Lung (tissue), 12 donors: Measurements from ENCODE around the gene DCUN1D3. TPM values are rescaled to one million over a fixed set of nuclear protein-coding genes. Genes with fewer than 3 reads are reported as not detected.

Experiments
- ATAC-seq: fragments of 200-7000 bp; cut with Tn5 transposase; one replicate; pipeline ENCODE4 v1.9.1; 2020; ENCODE audit warnings: moderate number of reproducible peaks; ENCODE audit not compliant: insufficient read depth, low FRiP score
- DNase-seq, 3 donors: peaks; one replicate each; pipeline ENCODE4 v3.0.0-alpha.2; 2013 to 2017
- H3K27ac ChIP-seq, 2 donors: one replicate each; pipeline ENCODE4 v1.5.1; 2013; ENCODE audit warnings: mild to moderate bottlenecking in 2 of 2, moderate library complexity in 2 of 2, control low read depth in 1 of 2, inconsistent platforms in 1 of 2, low read depth in 1 of 2, low read length in 1 of 2
- H3K27me3 ChIP-seq, 3 donors: one replicate each; pipeline ENCODE4 v1.5.1; 2013; ENCODE audit warnings: low read length in 2 of 3; ENCODE audit not compliant: control insufficient read depth in 3 of 3, insufficient read depth in 3 of 3
- H3K36me3 ChIP-seq, 4 donors: one replicate each; pipeline ENCODE4 v1.5.1; 2013; ENCODE audit warnings: low read length in 4 of 4, mild to moderate bottlenecking in 1 of 4, moderate library complexity in 1 of 4; ENCODE audit not compliant: control insufficient read depth in 4 of 4, insufficient read depth in 4 of 4
- H3K4me1 ChIP-seq, 5 donors: one replicate each; pipeline ENCODE4 v1.5.1; 2013; ENCODE audit warnings: low read length in 5 of 5, mild to moderate bottlenecking in 2 of 5, moderate library complexity in 1 of 5; ENCODE audit not compliant: control insufficient read depth in 5 of 5, insufficient read depth in 5 of 5
- H3K4me3 ChIP-seq: one replicate; pipeline ENCODE4 v1.5.1; 2013; ENCODE audit warnings: mild to moderate bottlenecking, control low read depth, moderate library complexity
- H3K9ac ChIP-seq, 2 donors: one replicate each; pipeline ENCODE4 v1.5.1; 2013; ENCODE audit warnings: low read length in 2 of 2, control low read depth in 1 of 2; ENCODE audit not compliant: insufficient read depth in 1 of 2
- H3K9me3 ChIP-seq, 4 donors: one replicate each; pipeline ENCODE4 v1.5.1; 2013; ENCODE audit warnings: low read length in 3 of 4, mild to moderate bottlenecking in 1 of 4, moderate library complexity in 1 of 4; ENCODE audit not compliant: control insufficient read depth in 4 of 4, insufficient read depth in 3 of 4
- WGBS, 2 donors: extraction: QIAGEN DNeasy Blood & Tissue Kit; methylation state at CpG; one replicate each; pipeline ENCODE4 v1.1.7; 2013; 5-methylcytosine and 5-hydroxymethylcytosine counted together
- polyA plus RNA-seq, 2 donors: library from polyadenylated mRNA; stranded (reverse); fragments of 200-250 nt; gene quantifications; one replicate each; pipeline ENCODE4 v1.2.1, GENCODE V29; 2013
- total RNA-seq, 2 donors: library from RNA; depleted of rRNA in 1 of 2; stranded (reverse); fragments of >200 nt in 1 of 2; gene quantifications; one replicate each; pipeline ENCODE4 v1.2.1, GENCODE V29; 2014 to 2021
- TF ChIP-seq, protein P1 (sequence below): IDR thresholded peaks from 2 replicates; pipeline ENCODE4 v1.5.1; 2012; ENCODE audit warnings: mild to moderate bottlenecking; ENCODE audit errors: control extremely low read depth, extremely low read depth
- donor health status: control.
- donor health status: control.
- donor health status: Bipolar disorder and iron deficiency.
- donor health status: healthy.
- donor health status: DM: yes; HTN: yes; CAD: no.

DCUN1D3 gene
- total and polyA plus RNA-seq, 4 donors = 6.1 to 27.8 (median 9.4) TPM

DNA sequence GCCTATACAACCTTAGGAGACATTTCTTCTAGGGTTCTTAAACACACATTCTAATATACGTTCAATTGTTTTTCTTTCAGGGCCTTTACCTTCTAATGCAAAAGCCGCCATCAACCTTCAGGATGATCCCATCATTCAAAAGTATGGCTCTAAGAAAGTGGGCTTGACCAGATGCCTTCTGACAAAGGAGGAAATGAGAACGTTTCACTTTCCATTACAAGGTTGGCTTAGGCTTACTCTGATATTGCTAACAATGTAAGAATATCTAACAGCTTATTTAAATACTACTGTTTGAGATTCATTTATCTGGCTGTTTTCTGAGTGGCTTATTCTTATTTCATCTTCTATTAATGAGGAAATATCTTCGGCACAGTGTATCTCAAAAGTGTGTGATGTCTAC lies 78.5 kb downstream of the DCUN1D3 start:
- 79 to 85% methylated on average over 4 of the region's 4 CpGs for WGBS, 2 donors
- ATAC-seq (no peak), DNase-seq (no peak)
- Histone ChIP-seq H3K9me3 (no peaks in the 10 kb centered on the region), H3K4me3 (no peak overlapping the region), H3K9ac (no peak overlapping the region), H3K27ac (no peak overlapping the region), H3K36me3 (peaks cover 0 to 19% (median 8%) of the 10 kb centered on the region in 4 donors), H3K4me1 (peaks cover 0 to 4% (median 0%) of the 10 kb centered on the region in 5 donors), H3K27me3 (no peaks in the 10 kb centered on the region)
- TF ChIP-seq, protein P1, sequence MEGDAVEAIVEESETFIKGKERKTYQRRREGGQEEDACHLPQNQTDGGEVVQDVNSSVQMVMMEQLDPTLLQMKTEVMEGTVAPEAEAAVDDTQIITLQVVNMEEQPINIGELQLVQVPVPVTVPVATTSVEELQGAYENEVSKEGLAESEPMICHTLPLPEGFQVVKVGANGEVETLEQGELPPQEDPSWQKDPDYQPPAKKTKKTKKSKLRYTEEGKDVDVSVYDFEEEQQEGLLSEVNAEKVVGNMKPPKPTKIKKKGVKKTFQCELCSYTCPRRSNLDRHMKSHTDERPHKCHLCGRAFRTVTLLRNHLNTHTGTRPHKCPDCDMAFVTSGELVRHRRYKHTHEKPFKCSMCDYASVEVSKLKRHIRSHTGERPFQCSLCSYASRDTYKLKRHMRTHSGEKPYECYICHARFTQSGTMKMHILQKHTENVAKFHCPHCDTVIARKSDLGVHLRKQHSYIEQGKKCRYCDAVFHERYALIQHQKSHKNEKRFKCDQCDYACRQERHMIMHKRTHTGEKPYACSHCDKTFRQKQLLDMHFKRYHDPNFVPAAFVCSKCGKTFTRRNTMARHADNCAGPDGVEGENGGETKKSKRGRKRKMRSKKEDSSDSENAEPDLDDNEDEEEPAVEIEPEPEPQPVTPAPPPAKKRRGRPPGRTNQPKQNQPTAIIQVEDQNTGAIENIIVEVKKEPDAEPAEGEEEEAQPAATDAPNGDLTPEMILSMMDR = no peak

DNA sequence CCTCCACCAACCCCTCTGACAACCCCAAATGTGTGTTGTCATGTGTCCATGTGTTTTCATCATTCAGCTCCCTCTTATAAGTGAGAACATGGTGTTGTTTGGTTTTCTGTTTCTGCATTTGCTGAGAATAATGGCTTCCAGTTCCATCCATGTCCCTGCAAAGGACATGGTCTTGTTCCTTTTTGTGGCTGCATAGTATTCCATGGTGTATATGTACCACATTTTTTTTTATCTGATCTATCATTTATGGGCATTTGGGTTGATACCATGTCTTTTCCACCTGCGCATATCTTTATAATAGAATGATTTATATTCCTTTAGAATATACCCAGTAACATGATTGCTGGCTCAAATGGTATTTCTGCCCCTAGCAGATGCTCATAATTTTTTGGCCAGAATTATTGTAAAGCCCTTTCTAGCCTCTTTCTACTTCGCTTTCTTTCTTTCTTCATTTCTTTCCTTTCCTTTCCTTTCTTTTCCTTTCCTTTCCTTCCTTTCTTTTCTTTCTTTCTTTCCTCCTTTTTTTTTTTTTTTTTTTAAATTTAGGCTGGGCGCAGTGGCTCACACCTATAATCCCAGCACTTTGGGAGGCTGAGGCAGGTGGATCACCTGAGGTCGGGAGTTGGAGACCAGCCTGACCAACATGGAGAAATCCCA lies 81.1 kb downstream of the DCUN1D3 start:
- H3K4me1 ChIP-seq = no peaks in the 10 kb centered on the region
- H3K36me3 ChIP-seq = peaks cover 0 to 27% (median 11%) of the 10 kb centered on the region in 4 donors
- no peaks in the 10 kb centered on the region for H3K27me3 ChIP-seq
- no peak overlapping the region for H3K4me3 ChIP-seq
- H3K9me3 ChIP-seq = no peaks in the 10 kb centered on the region
- ATAC-seq (no peak), DNase-seq (no peak)
- TF ChIP-seq, protein P1 = no peak
- H3K9ac ChIP-seq = no peak overlapping the region
- WGBS, 2 donors = 96 to 98% methylated on average over 4 of the region's 4 CpGs
- H3K27ac ChIP-seq = no peak overlapping the region

DNA sequence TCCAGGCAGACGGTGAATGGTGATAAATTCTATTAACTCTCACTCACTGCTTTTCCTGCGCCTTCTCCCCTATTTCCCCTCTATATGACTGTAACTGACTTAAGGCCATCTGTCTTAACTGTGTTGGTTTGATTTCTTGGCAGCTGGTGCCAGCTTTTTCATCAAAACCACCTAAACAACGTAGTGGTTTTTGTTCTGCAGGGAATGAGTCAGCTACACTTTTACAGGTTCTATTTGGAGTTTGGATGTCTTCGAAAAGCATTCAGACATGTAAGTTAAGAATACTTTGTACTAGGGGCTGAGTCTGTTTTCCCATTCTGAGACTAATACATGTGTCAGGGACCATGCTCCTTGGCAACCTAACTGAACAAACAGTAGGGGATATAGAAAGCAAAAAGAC lies 85.4 kb downstream of the DCUN1D3 start:
- Histone ChIP-seq H3K27ac (no peak overlapping the region), H3K9ac (no peak overlapping the region), H3K36me3 (peaks cover 0 to 19% (median 8%) of the 10 kb centered on the region in 4 donors), H3K4me1 (peaks cover 0 to 3% (median 0%) of the 10 kb centered on the region in 5 donors), H3K9me3 (no peaks in the 10 kb centered on the region), H3K27me3 (no peaks in the 10 kb centered on the region), H3K4me3 (no peak overlapping the region)
- WGBS, 2 donors = 51 to 78% methylated on average over 4 of the region's 4 CpGs
- no peak for DNase-seq
- TF ChIP-seq, protein P1 = no peak
- ATAC-seq = no peak

DNA sequence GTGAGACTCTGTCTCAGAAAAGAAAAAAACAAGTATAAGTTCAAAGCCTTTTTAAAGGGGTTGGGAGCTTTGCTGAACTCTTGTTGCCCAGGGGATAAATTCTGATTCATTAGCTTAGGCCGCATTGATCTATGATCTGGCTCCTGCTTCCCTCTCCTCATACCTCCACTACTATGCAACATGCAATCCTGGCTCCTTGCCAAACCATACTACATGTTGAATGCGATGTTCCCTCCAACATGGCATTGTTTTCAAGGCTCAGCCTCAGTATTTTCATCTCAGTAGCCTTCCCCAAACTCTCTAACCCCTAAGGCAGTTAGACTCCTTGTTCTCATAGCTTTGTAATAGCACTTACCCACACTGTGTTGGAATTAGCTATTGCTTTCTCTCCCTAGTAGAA lies 87.6 kb downstream of the DCUN1D3 start:
- DNase-seq (no peak), ATAC-seq (no peak)
- TF ChIP-seq, protein P1 = no peak
- 74 to 81% methylated on average over 2 of the region's 2 CpGs for WGBS, 2 donors
- Histone ChIP-seq H3K4me3 (no peak overlapping the region), H3K4me1 (peaks cover 0 to 3% (median 0%) of the 10 kb centered on the region in 5 donors), H3K36me3 (peaks cover 0 to 14% (median 5%) of the 10 kb centered on the region in 4 donors), H3K9me3 (no peaks in the 10 kb centered on the region), H3K9ac (no peak overlapping the region), H3K27ac (no peak overlapping the region), H3K27me3 (no peaks in the 10 kb centered on the region)
